ENCODE measurements around the gene IL15RA. TPM values are rescaled to one million over a fixed set of nuclear protein-coding genes. Genes with fewer than 3 reads are reported as not detected.

Gene IL15RA
- total and polyA plus RNA-seq, 2 of the 8 experiments (the other 6 are each of a cell fraction or from before 2014, with no cell fraction given) = 1.3 to 1.4 TPM

- TF ChIP-seq GABPA (IDR thresholded peaks at IDR 0.05; ENCODE audit: borderline replicate concordance, insufficient read depth, low read length) (no peak), NRF1 (IDR thresholded peaks at IDR 0.05; ENCODE audit: low read depth, low read length) (no peak), RXRA (IDR thresholded peaks at IDR 0.05; ENCODE audit: insufficient read depth, low read depth, low read length) (no peak), NANOG (IDR thresholded peaks at IDR 0.05; ENCODE audit: insufficient read depth, low read depth, low read length, poor library complexity, severe bottlenecking) (no peak), FOSL1 (IDR thresholded peaks at IDR 0.05; ENCODE audit: insufficient read depth, low read depth, low read length) (no peak), RBBP5 (IDR thresholded peaks at IDR 0.05; ENCODE audit: borderline replicate concordance, low read depth, low read length) (no peak), CTBP2 (IDR thresholded peaks at IDR 0.05; ENCODE audit: borderline replicate concordance, insufficient read depth, insufficient read length, low read length) (no peak), MAFK (IDR thresholded peaks at IDR 0.05; ENCODE audit: low read depth, low read length) (no peak)
- TF ChIP-seq, protein P1, sequence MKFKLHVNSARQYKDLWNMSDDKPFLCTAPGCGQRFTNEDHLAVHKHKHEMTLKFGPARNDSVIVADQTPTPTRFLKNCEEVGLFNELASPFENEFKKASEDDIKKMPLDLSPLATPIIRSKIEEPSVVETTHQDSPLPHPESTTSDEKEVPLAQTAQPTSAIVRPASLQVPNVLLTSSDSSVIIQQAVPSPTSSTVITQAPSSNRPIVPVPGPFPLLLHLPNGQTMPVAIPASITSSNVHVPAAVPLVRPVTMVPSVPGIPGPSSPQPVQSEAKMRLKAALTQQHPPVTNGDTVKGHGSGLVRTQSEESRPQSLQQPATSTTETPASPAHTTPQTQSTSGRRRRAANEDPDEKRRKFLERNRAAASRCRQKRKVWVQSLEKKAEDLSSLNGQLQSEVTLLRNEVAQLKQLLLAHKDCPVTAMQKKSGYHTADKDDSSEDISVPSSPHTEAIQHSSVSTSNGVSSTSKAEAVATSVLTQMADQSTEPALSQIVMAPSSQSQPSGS (IDR thresholded peaks at IDR 0.05; ENCODE audit: low read length) = no peak
- TF ChIP-seq, protein P2, sequence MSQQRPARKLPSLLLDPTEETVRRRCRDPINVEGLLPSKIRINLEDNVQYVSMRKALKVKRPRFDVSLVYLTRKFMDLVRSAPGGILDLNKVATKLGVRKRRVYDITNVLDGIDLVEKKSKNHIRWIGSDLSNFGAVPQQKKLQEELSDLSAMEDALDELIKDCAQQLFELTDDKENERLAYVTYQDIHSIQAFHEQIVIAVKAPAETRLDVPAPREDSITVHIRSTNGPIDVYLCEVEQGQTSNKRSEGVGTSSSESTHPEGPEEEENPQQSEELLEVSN (IDR thresholded peaks at IDR 0.05) = no peak
Observed at GRCh38 chr10:6023661-6024333, 46.5 kb upstream of the IL15RA start (continued).
